Suprapubic skin (tissue), 3 donors: ENCODE results near the gene RUNX2.

Source experiments
- CTCF ChIP-seq, 2 donors: fragments of 200-600 bp in 1 of 2; fragments of 450-650 bp in 1 of 2; sonication (generic) in 1 of 2; IDR thresholded peaks; one replicate each; pipeline ENCODE4 v1.5.1; 2016 to 2019; ENCODE audit warnings: antibody characterized with exemption in 2 of 2, mild to moderate bottlenecking in 1 of 2, moderate library complexity in 1 of 2
- POLR2A ChIP-seq, 2 donors: fragments of 450-650 bp; IDR thresholded peaks; one replicate each; pipeline ENCODE4 v1.6.1; 2017; ENCODE audit warnings: antibody characterized with exemption in 2 of 2, mild to moderate bottlenecking in 2 of 2, moderate library complexity in 2 of 2

GRCh38 chr6:45567879-45568278, 239.7 kb downstream of the RUNX2 start:
- TF ChIP-seq CTCF (IDR thresholded peaks at IDR 0.05) = no peak
- TF ChIP-seq POLR2A (IDR thresholded peaks at IDR 0.05) = no peak
